GM12875 (cell line): ENCODE results near the gene PSMD14.

Experiments
- H3K4me3 ChIP-seq: one replicate; pipeline ENCODE4 v1.5.1; 2011; ENCODE audit warnings: low read depth, low read length, control low read depth
- CTCF ChIP-seq: IDR thresholded peaks from 2 replicates; pipeline ENCODE4 v1.5.1; 2011; ENCODE audit warnings: low read depth, mild to moderate bottlenecking, control low read depth, inconsistent platforms, low read length, moderate library complexity, borderline replicate concordance; ENCODE audit not compliant: insufficient read depth

PSMD14 gene

GRCh38 chr2:161420406-161421074 is 112.3 kb downstream of the PSMD14 start:
- TF ChIP-seq CTCF: no peak
- no peak overlapping the region for H3K4me3 ChIP-seq

- no peak overlapping the region for H3K4me3 ChIP-seq
- TF ChIP-seq CTCF: no peak
Measured at GRCh38 chr2:161421686-161422085, 113.5 kb downstream of the PSMD14 start.

GRCh38 chr2:161422816-161423403 is 114.7 kb downstream of the PSMD14 start:
- no peak for TF ChIP-seq CTCF
- H3K4me3 ChIP-seq: no peak overlapping the region

- TF ChIP-seq CTCF: no peak
- H3K4me3 ChIP-seq: no peak overlapping the region
Measured at GRCh38 chr2:161423421-161424393, 115.5 kb downstream of the PSMD14 start.

GRCh38 chr2:161424394-161424769 is 116.2 kb downstream of the PSMD14 start:
- no peak overlapping the region for H3K4me3 ChIP-seq
- TF ChIP-seq CTCF: no peak

- TF ChIP-seq CTCF: no peak
- no peak overlapping the region for H3K4me3 ChIP-seq
Measured at GRCh38 chr2:161424891-161425727, 116.9 kb downstream of the PSMD14 start.
